Esophagus mucosa (tissue), 1 donor: ENCODE results near the gene GDPD5. TPM values are rescaled to one million over a fixed set of nuclear protein-coding genes. Genes with fewer than 3 reads are reported as not detected.
A peak's percentile ranks its signal among the peaks of the same experiment; 100 is the strongest.

ENCODE experiments used
- ATAC-seq: fragments of 200-7000 bp; cut with Tn5 transposase; one replicate; pipeline ENCODE4 v1.9.1; 2020
- total RNA-seq: library from RNA; stranded (reverse); gene quantifications from one replicate; pipeline ENCODE4 v1.2.4, GENCODE V29; 2023
- donor health status: DM: yes; HTN: yes; CAD: no.

The GDPD5 gene
- total RNA-seq, 1 donor from 2014 or later: 1.0 TPM

GRCh38 chr11:75471176-75471973 is 54.4 kb downstream of the GDPD5 start:
- no peak for ATAC-seq

GRCh38 chr11:75470476-75471080 is 55.2 kb downstream of the GDPD5 start:
- no peak for ATAC-seq

DNA sequence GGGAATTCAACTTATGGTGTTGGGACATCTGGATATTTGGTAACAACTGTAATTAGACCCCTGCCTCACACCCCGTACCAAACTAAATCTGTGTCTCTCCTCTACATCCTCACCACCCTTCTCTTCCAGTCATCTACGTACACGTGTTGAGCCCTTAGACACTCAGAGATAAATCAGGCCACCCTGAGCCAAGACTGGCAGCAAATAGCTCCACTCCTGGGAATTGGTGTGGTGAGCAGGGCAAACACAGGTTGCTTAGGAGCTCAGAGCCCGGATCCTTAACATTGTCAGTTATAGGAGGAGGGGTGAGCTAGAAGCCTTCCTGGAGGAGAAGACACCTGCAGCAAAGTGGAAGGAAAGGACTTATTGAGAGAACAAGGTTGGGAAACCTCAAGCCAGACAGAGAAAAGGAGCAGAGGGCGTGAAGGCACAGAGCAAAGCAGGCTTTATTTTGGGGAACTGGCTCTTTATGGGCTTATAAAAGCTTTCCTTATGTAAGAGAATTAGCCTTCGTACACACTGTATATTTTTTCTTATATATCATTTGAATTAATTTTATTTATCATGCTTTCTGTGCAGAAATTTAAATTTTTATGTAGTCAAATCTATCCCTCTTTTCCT is 55.8 kb downstream of the GDPD5 start:
- no peak for ATAC-seq

- no peak for ATAC-seq
Observed at GRCh38 chr11:75468534-75469340, 57.0 kb downstream of the GDPD5 start.

GRCh38 chr11:75467881-75468280 is 57.9 kb downstream of the GDPD5 start:
- no peak for ATAC-seq

- ATAC-seq: no peak
Observed at GRCh38 chr11:75467311-75467710, 58.4 kb downstream of the GDPD5 start.

DNA sequence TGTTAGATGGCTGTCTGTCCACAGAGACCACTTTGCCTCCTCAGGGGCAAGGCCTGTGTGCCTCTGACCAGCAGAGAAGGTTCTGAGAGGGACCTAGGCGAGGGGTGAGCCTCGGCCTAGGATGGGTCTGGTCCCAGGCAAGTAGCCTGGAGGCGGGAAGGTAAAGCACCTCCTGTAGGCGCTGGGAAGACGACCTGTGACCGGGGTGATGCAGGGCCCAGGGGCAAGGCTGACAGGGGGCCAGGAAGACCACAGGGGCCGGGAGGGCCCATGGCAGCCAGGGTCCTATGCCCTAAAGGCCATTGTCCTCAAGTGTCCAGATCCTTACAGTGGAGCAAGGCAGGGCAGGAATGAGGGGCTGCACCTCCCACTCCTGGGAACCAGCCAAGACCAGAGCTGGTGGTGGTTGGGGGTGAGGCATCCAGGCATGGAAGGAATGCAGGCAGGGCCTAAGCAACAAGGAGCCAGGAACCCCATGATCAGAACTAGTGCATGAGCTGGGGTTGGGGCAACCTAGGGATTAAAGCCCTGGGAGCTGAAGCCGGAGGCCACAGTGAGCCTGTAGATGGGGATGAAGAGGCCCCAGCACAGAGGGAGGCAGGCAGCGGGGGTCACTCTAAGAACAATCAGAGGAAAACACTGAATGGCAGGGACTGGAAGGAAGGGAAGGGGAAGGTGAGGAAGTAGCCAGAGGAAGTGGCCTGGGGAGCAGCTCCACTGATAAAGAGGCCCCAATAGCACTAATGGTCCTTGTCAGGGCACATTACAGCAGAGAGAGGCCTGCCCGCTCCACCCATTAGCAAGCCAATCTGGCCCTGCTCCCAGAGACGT is 59.8 kb downstream of the GDPD5 start:
- ATAC-seq: no peak

DNA sequence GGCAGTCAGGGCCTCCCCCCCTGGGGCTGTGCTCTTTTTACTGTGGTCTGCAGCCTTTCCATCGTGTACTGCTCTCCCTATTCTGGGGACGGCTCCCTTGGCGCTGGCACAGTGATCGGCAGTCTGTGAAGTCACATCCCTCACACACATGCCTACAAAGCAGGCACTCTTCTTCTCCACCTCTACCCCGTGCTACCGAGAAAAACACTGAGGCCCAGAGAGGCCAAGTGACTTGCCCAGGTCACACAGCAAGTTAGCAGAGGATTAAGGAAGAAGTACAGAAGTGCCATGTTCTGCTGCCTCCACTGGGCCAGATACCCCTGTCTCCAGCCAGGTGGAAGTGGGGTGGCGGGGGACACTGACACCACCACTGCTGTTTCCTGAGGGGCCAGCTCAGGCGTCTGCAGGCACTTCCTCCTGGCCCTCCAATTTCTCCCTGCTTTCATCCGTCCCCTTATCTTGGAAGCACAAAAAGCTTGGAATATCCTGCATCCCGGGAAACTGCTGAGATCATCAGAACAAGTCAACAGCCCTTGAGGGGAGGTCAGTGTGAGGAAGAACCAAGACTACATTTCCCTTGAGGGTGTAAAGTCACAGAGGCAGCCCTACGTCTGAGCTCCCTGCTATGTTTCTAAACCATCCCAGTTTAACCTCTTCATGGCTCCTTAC is 62.5 kb downstream of the GDPD5 start:
- no peak for ATAC-seq

DNA sequence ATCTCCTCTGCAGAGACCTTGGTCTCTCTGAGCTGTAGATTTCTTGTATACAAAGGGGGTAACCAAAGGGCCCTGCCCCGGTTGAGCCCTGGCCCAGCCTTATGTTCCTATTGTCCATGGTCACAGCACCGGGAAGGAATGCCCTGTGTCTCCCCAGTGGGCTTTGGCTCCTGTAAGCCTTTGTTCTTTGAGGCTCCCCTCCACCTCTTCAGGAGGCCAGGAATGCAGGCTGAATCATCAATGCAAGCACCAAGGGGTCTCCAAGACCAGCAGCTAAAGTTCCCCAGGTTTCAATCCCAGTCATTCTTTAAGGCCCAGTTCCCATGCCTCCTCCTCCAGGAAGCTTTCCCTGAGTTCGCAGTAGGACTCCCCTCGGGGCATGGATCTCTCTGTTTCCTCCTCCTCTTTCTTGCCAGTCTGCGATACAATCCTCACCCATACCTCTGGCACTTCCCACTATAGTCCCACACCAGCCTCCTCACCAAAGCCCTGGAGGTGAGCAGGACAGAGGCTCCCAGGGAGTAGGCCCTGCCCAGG is 63.6 kb downstream of the GDPD5 start:
- no peak for ATAC-seq

DNA sequence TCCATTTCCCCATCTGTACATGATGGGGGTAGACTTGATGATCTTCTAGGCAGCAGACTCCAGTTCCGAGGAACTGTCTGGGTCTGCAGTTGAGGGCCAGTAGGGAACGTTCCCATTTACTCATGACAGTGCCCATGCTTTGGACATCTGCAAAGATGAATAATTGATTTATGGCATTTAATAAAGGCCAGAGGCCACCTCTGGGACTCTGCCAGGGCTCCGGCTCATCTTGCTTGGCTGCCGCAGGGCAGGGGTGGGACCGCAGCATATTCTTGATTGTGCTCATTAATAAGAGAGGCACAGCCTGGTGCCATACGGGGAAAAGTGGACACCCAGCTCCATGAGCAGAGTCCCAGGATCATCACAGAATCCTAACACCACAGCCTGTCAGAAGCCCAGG is 64.6 kb downstream of the GDPD5 start:
- no peak for ATAC-seq

DNA sequence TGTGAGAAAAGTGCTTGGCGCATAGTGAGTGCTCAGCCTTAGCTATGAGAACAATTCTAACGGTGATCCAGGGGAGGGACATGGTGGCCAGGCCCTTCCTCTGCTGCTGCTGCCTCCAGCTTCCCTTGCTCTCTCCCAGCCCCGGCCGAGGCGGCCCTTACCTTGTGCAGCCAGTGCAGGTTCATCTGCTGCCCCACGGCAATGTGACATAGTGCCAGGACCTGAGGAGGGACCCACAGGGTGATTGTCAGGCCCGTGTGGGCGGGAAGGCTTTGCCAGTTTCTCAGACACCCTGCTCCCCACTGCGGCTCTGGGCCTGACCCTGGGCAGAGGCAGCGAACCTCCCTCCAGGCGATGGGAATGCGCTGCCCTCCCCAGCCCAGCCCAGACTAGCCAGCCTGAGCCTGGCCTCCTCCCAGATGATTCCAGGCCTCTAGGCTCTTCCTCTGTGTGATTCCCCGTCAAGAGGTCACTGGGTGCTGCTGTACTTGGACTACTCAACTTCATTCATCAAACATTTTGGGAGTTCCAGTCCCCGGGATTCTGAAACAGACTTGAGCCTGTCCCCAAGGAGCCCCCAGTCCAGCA is 69.1 kb downstream of the GDPD5 start:
- no peak for ATAC-seq

DNA sequence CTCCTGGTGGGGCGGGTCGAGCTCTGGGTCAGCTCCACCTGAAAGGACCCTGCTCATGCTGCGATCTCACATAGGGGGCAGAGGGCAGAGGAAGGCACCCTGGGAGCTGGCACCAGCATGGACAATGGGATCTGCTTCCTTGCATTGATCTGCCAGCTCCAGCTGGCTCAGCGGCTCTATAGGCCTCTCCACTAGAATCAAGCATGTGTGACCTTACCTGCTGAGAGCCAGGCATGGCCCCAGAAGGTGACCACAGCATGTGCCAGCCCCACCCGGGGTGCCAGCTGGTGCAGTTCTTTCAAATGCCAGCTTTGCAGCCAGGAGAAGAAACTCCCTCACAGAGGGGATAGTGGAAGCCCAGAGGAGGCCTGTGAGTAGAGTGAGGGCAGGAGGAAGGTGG is 70.8 kb downstream of the GDPD5 start:
- no peak for ATAC-seq

- no peak for ATAC-seq
Observed at GRCh38 chr11:75453916-75454655, 71.7 kb downstream of the GDPD5 start.

DNA sequence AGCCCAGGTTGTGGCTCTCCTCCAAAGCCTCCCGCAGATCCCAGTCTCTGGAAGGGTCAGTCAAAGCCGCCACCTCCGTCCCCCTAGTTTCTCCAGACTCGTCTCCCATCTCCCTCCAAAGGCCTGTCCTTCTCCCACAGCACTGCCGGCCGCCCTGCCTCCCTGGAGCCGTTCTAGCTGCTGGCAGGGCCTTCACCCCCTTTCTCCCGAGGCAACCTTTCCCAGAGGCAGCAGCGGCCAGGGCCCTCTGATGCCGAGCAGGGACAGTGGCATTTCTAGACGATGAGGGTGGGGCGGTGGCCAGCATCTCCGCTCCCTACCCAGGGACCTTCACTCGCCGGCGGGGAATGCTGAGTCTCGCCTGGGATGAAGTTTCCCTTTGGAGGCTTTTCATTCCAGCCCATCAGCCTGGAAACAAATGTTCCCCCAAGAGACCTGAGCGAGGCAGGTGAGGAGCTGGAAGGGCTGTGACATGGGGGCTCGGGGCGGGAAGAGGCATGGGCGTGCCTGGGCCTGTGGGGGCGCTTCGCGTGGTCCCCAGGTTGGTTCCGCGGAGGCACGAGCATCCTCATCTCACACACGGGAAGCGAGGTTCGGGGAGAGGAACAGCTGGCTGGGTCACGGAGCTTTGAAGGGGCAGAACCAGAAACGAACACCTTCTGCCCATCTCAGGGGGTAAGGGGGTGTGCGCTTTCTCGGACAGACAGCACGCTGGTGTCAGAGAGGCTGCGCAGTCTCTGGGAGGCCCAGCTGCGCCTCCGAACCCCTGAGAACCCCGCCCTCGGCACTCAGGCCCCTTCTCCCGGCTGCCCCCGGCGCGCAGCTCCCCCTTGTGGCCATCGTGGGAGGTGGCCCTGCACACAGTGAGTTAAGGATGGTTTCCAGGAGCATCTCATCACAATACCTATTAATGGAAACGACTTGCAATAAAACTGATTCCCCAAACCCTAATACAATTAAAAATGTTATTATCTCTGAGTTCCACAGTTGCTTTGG is 74.6 kb downstream of the GDPD5 start:
- ATAC-seq: no peak

- peak; percentile 26 for ATAC-seq
Observed at GRCh38 chr11:75450236-75450635, 75.5 kb downstream of the GDPD5 start.

DNA sequence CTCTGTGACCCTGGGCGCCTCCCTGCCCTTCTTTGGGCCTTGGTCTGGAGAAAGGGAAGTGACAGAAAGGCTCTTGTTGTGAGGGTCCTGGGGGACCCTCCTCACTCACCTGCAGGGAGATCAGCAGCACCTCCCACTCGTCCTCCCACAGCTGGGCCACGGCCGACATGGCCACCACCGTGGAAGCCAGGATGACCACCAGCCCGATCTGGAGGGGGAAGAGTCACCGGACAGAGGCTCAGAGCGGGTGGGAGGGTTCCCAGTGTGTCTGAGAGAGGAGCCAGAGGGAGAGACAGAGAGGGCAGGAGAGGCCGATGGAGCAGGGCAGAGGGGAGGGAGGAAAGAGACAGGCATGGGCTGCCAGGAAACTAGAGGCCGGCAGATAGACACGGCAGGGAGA is 76.0 kb downstream of the GDPD5 start:
- no peak for ATAC-seq

- no peak for ATAC-seq
Observed at GRCh38 chr11:75449271-75449670, 76.5 kb downstream of the GDPD5 start.

- no peak for ATAC-seq
Observed at GRCh38 chr11:75447415-75447814, 78.3 kb downstream of the GDPD5 start.
